HG03439 (cell line): ENCODE measurements around the gene RPS23.

Experiments
- ATAC-seq: cut with Tn5 transposase; IDR thresholded peaks from one replicate; pipeline ENCODE4 v1.9.1; 2021; ENCODE audit warnings: mild to moderate bottlenecking, moderate library complexity; ENCODE audit not compliant: unreplicated experiment

The RPS23 gene

GRCh38 chr5:82246960-82247574 lies 31.1 kb downstream of the RPS23 start:
- ATAC-seq: no peak

GRCh38 chr5:82244854-82245635 lies 33.1 kb downstream of the RPS23 start:
- ATAC-seq: no peak

- no peak for ATAC-seq
These were observed 34.0 kb downstream of the RPS23 start for GRCh38 chr5:82244151-82244550.

- ATAC-seq: no peak
These were observed 43.3 kb downstream of the RPS23 start for GRCh38 chr5:82234885-82235284.

GRCh38 chr5:82225525-82226172 lies 52.5 kb downstream of the RPS23 start:
- ATAC-seq: peak; percentile 70
